Myometrial cell (primary cell): ENCODE data around the gene GCKR. TPM values are rescaled to one million over a fixed set of nuclear protein-coding genes. Genes with fewer than 3 reads are reported as not detected.

Source experiments
- total RNA-seq: library from RNA; depleted of rRNA; stranded (reverse); fragments of >200 nt; gene quantifications from 2 replicates; pipeline ENCODE4 v1.2.3, GENCODE V29; 2015

The GCKR gene, protein sequence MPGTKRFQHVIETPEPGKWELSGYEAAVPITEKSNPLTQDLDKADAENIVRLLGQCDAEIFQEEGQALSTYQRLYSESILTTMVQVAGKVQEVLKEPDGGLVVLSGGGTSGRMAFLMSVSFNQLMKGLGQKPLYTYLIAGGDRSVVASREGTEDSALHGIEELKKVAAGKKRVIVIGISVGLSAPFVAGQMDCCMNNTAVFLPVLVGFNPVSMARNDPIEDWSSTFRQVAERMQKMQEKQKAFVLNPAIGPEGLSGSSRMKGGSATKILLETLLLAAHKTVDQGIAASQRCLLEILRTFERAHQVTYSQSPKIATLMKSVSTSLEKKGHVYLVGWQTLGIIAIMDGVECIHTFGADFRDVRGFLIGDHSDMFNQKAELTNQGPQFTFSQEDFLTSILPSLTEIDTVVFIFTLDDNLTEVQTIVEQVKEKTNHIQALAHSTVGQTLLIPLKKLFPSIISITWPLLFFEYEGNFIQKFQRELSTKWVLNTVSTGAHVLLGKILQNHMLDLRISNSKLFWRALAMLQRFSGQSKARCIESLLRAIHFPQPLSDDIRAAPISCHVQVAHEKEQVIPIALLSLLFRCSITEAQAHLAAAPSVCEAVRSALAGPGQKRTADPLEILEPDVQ
- total RNA-seq = not detected in 2 replicates

DNA sequence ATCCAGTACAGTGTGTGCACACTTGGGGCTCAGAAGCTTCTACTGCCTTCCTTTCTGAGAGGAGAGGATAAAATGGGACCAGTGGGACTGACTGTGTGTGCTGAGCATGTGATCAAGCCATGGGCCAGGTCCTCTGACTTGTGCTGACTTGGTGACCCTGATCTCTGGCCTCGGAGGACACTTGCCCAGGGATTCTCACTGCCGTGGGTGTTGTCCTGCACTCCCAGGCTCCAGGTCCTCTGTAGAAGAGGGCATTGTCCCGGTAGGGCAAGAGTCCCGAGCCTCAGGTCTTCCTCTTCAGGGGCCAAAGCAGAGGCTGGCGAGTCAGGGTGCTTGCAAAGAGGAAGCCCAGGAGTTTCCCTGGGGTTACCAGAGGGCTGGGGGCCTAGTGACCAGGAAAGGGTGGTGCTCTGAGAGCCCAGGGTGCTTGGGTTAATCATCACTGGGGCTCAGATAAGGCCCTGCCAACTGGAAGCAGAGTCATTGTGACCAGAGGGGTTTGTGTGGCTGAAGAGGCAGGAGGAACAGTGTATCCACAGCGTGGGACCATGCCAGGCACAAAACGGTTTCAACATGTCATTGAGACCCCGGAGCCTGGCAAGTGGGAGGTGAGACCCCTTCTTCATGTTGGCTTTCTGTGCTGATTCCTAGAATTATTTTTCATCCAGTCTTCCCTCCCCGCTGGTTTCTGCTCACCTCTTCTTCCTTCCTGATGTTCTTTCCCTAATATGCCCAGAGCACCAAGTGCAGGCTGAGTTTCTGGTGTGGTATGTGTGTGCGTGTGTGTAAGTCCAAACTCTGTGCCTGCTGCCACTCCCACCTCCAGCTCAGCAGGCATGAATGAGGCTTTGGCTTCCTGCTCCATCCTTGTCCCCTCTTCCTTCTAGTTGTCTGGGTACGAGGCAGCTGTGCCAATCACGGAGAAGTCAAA is at the start of gene GCKR:
Gene GCKR (plus strand): TSS at position 483 of the 931 bp plus-strand sequence. CDS start 66 bp downstream, at position 549.

DNA sequence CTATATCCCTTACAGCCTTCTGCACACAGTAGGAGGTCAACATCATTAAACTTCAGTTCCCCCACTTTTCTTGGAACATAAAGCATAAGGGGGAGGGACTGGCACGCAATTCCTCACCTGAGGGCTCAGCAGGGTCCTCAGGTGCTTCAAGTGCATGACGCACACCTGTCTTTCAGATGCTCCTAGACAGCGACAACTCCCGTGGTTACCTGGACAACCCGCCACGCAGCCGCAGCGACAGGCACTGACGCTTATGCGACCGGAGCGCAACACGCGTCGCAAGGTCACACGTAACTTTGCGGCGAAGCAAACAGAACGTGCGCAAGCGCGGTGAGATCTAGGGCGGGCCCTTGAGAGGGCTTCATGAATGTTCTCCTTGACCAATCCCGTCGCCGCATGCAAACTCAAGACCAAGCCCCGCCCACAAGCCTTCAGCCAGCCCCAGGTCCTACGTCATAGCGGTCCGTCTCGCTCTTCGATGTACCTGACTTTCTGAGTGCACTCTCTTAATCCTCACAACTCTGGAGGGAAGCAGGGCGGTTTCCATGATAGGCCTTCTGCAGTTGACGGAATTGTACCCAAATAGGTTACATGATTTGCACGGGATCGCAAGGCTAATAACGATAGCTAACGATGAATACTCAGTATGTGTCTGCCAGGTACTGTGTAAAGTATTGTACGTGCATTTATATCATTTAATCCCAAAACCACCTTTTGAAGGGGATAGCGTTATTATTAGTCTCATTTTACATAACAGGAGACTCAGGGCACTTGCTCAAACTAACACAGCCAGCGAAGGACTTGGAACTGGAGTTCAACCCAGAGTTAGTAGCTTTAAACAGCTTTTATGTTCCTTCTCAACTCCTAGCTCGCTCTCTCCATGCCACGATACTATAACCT is 6.9 kb upstream of the GCKR start, which contains the start of gene IFT172:
Gene IFT172 (minus strand): TSS at position 246 of the 900 bp plus-strand sequence. CDS start 90 bp downstream, at position 156.

DNA sequence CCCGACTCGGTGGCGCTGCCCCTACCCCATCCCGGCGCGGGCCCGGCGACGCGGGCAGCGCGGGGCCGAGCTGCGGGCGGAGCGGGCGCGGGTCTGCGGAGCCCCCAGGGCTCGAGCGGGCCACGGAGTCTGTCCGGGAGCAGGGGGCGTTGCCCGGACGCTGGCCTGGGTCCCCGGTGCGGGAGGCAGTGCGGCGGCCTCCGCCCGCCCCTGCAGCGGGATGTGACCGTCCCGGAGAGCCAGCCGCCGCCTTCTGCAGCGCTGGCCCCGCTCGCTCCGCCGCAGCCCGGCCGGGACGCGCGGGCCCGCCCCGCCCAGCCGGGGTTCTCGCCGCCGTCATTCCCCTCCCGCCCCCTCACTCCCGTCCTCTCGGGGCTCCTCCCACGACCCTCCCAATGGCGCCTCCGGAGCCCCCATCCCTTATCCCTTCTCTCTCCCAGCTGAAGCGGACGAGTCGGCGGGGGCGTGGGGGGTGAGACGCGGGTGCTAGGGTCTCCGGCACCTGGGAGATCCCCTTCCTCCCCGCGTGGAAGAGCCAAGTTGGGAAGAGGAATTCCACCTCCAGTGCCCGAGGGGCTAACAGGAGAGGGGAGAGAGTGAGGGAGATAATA is 1.6 kb upstream of the GCKR start, which contains the start of gene FNDC4:
Gene FNDC4 (minus strand): TSS at position 257 of the 611 bp plus-strand sequence. CDS start 521 bp downstream, outside the sequence.

Other genes starting within 250 kb of the GCKR start
- not detected in 2 replicates for gene SLC30A3, start 233.8 kb upstream of the GCKR start, total RNA-seq
- gene DNAJC5G, start 221.4 kb upstream of the GCKR start, total RNA-seq = not detected in 2 replicates
- under 0.01 TPM in 1 of 2 replicates, not detected in the other for gene TRIM54, start 214.4 kb upstream of the GCKR start, total RNA-seq
- not detected in 2 replicates for gene UCN, start 188.4 kb upstream of the GCKR start, total RNA-seq
- gene MPV17, start 173.7 kb upstream of the GCKR start, total RNA-seq = 134 TPM in 2 replicates
- gene GTF3C2, start 140.1 kb upstream of the GCKR start, total RNA-seq = 50.5 and 53.7 TPM in 2 replicates
- 39.9 and 53.0 TPM in 2 replicates for gene EIF2B4, start 126.5 kb upstream of the GCKR start, total RNA-seq
- gene SNX17, start 126.2 kb upstream of the GCKR start, total RNA-seq = 194 and 201 TPM in 2 replicates
- gene ZNF513, start 116.1 kb upstream of the GCKR start, total RNA-seq = 5.1 and 6.6 TPM in 2 replicates
- gene PPM1G, start 87.2 kb upstream of the GCKR start, total RNA-seq = 100 and 113 TPM in 2 replicates
- gene NRBP1, start 68.2 kb upstream of the GCKR start, total RNA-seq = 96.9 and 112 TPM in 2 replicates
- not detected in 2 replicates for gene KRTCAP3, start 54.5 kb upstream of the GCKR start, total RNA-seq
- gene IFT172, start 7.1 kb upstream of the GCKR start, total RNA-seq = 17.6 and 19.5 TPM in 2 replicates
- gene FNDC4, start 1.6 kb upstream of the GCKR start, total RNA-seq = 28.5 and 31.9 TPM in 2 replicates
- 17.3 and 43.6 TPM in 2 replicates for gene ZNF512, start 86.2 kb downstream of the GCKR start, total RNA-seq
- 1.2 and 2.7 TPM in 2 replicates for gene CCDC121, start 132.2 kb downstream of the GCKR start, total RNA-seq
- 43.2 and 49.1 TPM in 2 replicates for gene GPN1, start 132.2 kb downstream of the GCKR start, total RNA-seq
- gene SUPT7L, start 166.8 kb downstream of the GCKR start, total RNA-seq = 21.1 and 23.6 TPM in 2 replicates
- gene SLC4A1AP, start 167.1 kb downstream of the GCKR start, total RNA-seq = 23.4 and 26.5 TPM in 2 replicates